Effector memory CD4-positive, alpha-beta T cell (primary cell): ENCODE data around the gene SLC35F3.
"Not testable (repeated sequence)": the region's sequence is repeated elsewhere in the genome, so short reads cannot be mapped to it uniquely, and the experiment has no call there.

Experiments
- DNase-seq, 3 donors: peaks; one replicate each; pipeline ENCODE4 v3.0.0-alpha.2; 2020
- H3K27ac ChIP-seq: 2 replicates; pipeline ENCODE4 v1.7.0; 2013; ENCODE audit warnings: mild to moderate bottlenecking, low read length, moderate library complexity; ENCODE audit not compliant: insufficient read depth, poor library complexity, severe bottlenecking
- H3K27me3 ChIP-seq: replicated peaks from 2 replicates; pipeline ENCODE4 v1.7.0; 2013; ENCODE audit warnings: mild to moderate bottlenecking, low read length; ENCODE audit not compliant: insufficient read depth, control insufficient read depth, poor library complexity, severe bottlenecking
- H3K36me3 ChIP-seq: 2 replicates; pipeline ENCODE4 v1.7.0; 2013; ENCODE audit warnings: mild to moderate bottlenecking, low read length, moderate library complexity; ENCODE audit not compliant: control insufficient read depth, insufficient read depth
- H3K4me1 ChIP-seq: 2 replicates; pipeline ENCODE4 v1.7.0; 2013; ENCODE audit warnings: low read length, mild to moderate bottlenecking; ENCODE audit not compliant: control insufficient read depth, insufficient read depth, poor library complexity, severe bottlenecking
- H3K4me3 ChIP-seq: 2 replicates; pipeline ENCODE4 v1.7.0; 2013; ENCODE audit warnings: low read length, low read depth, mild to moderate bottlenecking; ENCODE audit not compliant: insufficient read depth, poor library complexity, severe bottlenecking
- H3K9me3 ChIP-seq: 2 replicates; pipeline ENCODE4 v1.7.0; 2013; ENCODE audit warnings: mild to moderate bottlenecking, low read length, moderate library complexity; ENCODE audit not compliant: control insufficient read depth

Gene SLC35F3

DNA sequence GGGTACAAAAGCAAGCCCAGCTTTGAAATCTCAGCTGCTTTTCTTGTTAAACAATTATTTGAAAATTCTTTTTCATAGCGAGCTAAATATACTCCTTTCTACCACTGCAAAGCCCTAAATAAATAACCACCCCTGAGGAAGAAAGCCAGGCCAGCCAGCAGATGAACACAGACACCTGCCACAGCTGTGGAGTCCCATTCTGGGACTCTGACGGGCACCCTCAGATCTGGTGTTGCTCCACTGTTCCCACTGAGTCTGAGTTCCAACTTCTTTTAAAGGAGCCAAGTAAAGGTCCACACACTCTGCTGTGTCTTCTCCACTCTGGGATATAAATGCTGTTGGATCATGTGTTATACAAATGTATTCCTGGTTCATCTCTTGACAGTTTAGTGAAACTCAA lies 391.1 kb downstream of the SLC35F3 start:
- Histone ChIP-seq H3K36me3 (no peaks in the 10 kb centered on the region), H3K27ac (no peak overlapping the region), H3K9me3 (no peaks in the 10 kb centered on the region), H3K4me1 (no peaks in the 10 kb centered on the region), H3K27me3 (no peaks in the 10 kb centered on the region), H3K4me3 (no peak overlapping the region)
- DNase-seq: no peak

DNA sequence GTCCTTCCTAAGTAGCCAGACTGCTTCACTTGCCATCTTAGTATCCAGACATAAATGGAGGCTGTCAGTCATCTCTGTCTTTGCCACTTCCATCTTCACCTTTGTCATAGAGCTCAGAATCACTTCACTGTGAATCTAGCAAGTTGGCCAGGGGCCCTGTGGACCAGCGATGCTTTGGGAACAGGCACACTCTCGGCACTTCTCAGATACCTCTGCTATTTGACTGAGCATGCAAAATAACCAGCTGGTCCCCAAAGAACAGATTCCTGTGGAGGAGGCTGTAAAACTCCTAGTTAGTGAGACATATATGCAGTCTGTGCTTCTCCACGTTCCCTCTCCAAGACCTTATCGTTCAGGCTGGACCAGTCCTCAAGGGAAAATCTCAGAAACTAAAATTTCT lies 392.0 kb downstream of the SLC35F3 start:
- Histone ChIP-seq H3K36me3 (no peaks in the 10 kb centered on the region), H3K27ac (no peak overlapping the region), H3K4me3 (no peak overlapping the region), H3K4me1 (no peaks in the 10 kb centered on the region), H3K9me3 (no peaks in the 10 kb centered on the region), H3K27me3 (no peaks in the 10 kb centered on the region)
- DNase-seq: no peak

DNA sequence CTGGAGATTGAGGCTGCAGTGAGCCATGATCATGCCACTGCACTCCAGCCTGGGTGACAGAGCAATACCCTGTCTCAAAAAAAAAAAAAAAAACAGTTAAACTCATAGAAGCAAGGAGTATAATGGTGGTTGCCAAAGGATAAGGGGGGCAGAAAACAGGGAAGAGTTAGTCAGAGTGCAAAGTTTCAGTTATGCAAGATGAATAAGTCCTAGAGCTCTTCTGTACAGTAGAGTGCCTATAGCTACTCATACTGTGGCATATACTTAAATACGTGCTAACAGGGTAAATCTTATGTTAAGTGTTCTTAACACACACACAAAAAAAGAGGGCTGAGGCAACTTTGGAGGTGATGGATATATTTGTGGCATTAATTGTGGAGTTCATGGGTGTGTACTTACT lies 393.2 kb downstream of the SLC35F3 start:
- H3K36me3 ChIP-seq: no peaks in the 10 kb centered on the region

DNA sequence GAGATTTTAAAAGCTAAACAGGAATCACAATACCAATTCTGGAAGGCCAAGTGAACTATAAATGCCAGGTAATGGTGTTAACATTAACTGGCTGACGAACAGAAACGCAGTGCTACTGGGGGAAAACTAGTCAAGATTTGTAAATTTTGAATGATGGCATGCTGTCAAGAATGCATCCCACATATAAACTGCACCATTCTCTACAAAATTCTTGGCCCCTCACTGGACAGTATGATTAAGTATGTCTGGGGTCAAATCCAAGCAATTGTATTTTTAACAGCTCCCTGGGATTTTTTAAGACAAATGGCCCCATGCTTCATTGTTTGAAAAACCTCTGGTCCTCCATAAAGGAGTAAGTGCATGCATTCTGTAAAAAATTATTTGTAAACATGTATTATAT lies 395.6 kb downstream of the SLC35F3 start:
- H3K4me1 ChIP-seq: no peaks in the 10 kb centered on the region
- no peak overlapping the region for H3K27ac ChIP-seq
- H3K9me3 ChIP-seq: no peaks in the 10 kb centered on the region
- no peak for DNase-seq
- no peaks in the 10 kb centered on the region for H3K36me3 ChIP-seq
- no peak overlapping the region for H3K4me3 ChIP-seq
- no peaks in the 10 kb centered on the region for H3K27me3 ChIP-seq

More for the DNA sequence above, 393.2 kb downstream of the SLC35F3 start:
- no peaks in the 10 kb centered on the region for H3K9me3 ChIP-seq
- H3K4me1 ChIP-seq: no peaks in the 10 kb centered on the region
- H3K27ac ChIP-seq: no peak overlapping the region
- H3K27me3 ChIP-seq: no peaks in the 10 kb centered on the region
- H3K4me3 ChIP-seq: no peak overlapping the region
- no peak for DNase-seq

DNA sequence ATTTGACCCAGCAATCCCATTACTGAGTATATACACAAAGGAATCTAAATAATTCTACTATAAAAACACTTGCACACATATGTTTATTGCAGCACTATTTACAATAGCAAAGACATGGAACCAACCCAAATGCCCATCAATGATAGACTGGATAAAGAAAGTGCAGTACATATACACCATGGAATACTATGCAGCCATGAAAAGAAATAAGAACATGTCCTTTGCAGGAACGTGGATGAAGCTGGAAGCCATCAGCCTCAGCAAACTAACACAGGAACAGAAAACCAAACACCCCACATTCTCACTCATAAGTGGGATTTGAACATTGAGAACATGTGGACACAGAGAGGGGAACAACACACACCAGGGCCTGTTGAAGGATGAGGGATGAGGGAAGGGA lies 397.2 kb downstream of the SLC35F3 start:
- H3K36me3 ChIP-seq, H3K27ac ChIP-seq, H3K4me3 ChIP-seq, H3K9me3 ChIP-seq, H3K4me1 ChIP-seq, H3K27me3 ChIP-seq, DNase-seq: not testable (repeated sequence)

DNA sequence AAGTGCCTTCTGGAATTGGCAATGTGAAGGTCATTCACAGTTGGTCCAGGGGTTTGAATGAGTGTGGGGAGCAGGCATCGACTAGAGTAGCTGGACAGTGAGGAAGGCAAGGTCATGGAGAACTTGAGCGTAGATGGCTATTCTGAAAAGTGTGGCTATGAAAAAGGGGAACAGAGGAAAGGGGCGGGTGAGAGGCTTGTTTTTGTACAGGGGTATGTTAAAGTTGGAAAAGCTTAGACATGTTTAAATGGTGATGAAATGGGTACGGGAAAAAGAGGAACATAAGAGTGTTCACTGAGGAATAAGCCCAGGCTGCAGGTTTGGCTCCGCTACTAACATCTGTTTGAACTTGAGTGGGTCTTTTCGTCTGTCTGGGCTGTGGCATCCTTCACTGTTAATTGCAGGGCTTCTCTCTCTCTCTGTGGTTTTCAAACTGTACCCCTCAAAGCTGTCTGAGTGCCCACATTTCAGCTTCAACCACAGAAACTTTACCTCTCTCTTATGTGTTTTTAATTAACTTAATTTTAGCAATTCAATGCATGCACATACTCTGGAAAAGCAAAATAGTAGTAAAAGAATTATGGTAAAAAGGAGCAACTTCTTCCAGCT lies 398.0 kb downstream of the SLC35F3 start:
- Histone ChIP-seq H3K27me3 (no peaks in the 10 kb centered on the region), H3K4me1 (no peaks in the 10 kb centered on the region), H3K9me3 (no peaks in the 10 kb centered on the region), H3K27ac (no peak overlapping the region), H3K4me3 (no peak overlapping the region), H3K36me3 (no peaks in the 10 kb centered on the region)
- DNase-seq: no peak

DNA sequence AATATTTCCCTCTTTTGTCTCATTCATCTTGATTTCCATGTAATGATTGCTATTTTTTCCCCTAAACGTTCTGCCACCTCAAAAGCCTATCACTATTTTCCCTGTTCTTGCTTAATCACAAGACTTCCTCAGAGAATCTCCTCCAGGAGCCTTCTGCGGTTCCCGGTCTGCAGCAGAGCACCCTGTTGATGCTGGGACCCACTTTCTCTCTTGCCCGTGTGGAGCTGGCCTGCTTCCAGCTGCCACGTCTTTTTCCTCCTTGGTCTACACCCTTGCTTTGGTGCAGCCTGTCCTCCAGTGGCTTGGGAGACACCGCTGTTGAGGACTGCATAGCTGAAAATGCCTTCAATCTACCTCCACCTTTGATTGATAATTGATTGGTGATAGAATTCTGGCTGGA lies 398.8 kb downstream of the SLC35F3 start:
- Histone ChIP-seq H3K36me3 (no peaks in the 10 kb centered on the region), H3K4me3 (no peak overlapping the region), H3K4me1 (no peaks in the 10 kb centered on the region), H3K27ac (no peak overlapping the region), H3K27me3 (no peaks in the 10 kb centered on the region), H3K9me3 (no peaks in the 10 kb centered on the region)
- no peak for DNase-seq

DNA sequence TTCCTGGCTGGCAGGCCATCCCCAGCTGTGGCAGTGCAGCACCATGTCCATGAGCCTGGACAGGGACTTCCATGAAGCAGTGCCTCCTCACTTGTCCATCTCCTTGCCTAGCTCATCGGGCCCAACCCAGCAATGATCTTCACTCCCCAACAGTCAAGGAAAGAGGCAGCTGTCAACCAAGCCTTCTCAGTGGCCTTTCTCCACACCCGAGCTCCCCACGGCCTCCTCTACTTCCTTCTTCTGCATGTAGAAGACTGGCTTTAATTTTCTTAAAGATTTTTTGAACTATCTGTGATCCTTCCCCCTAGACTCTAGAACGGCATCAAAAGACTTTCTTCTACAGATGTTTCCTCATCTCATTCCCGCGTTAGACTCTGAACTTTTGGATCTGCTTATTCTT lies 403.2 kb downstream of the SLC35F3 start:
- no peaks in the 10 kb centered on the region for H3K36me3 ChIP-seq
- no peaks in the 10 kb centered on the region for H3K9me3 ChIP-seq
- no peaks in the 10 kb centered on the region for H3K4me1 ChIP-seq
- DNase-seq: no peak
- no peak overlapping the region for H3K27ac ChIP-seq
- H3K4me3 ChIP-seq: no peak overlapping the region
- no peaks in the 10 kb centered on the region for H3K27me3 ChIP-seq

DNA sequence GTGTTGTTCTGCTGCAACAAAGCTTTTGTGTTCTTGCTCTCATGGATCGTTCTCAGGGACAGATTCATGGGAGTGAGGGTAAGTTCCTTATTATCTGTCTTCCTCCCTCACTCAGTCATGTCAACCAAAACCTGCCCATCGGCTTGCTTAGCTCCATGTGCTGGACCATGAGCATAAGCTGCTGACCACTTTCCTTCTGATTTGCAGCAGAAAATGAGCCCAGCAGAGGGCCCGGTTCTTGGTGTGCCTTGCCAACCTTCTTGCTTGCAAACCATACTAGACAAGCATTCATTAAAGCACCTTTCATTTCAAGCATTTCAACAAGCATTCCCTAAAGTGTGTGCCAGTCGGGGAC lies 404.7 kb downstream of the SLC35F3 start:
- Histone ChIP-seq H3K4me3 (no peak overlapping the region), H3K36me3 (no peaks in the 10 kb centered on the region), H3K9me3 (no peaks in the 10 kb centered on the region), H3K27me3 (no peaks in the 10 kb centered on the region), H3K4me1 (no peaks in the 10 kb centered on the region), H3K27ac (no peak overlapping the region)
- no peak for DNase-seq

DNA sequence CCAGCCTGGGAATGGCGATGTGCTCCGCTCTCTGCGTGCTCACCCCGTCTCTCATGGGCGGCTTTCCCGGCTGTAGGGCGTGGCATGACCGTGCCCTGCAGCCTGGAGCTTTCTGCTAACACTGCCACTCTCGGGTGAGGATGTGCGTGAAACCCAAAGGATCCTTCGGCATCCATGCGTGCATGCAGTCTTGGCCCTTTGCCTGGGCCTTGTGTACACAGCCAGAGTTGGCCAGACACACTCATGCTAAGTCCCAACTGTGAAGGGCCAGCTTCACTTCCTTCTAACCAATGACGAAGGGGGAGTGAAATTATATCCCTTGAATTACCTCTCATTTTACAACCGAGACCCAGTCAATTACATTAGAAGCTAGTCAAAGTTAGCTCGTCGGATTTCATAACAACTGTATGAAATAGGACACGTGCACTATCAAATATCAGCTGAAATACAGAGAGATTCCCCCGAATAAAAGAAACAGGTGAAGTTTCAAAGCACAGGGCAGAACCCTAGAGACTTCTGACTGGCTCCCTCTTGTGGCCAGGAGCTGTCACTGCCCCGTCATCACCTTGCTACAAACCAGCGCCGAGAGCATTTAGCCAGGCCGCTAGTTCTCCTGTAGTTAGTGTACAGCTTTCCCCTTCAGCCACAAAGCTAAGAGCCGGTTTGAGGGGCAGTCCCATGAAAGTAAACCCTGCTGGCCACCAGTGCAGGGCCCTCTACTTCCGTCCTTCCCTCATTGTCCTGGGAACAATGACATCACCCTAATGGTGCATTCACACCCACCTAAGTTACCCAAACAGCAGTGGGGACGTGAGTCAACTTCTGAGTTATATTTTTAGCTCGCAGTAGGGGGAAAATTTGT lies 405.4 kb downstream of the SLC35F3 start:
- Histone ChIP-seq H3K27ac (no peak overlapping the region), H3K9me3 (no peaks in the 10 kb centered on the region), H3K27me3 (no peaks in the 10 kb centered on the region), H3K4me1 (no peaks in the 10 kb centered on the region), H3K4me3 (no peak overlapping the region), H3K36me3 (no peaks in the 10 kb centered on the region)
- DNase-seq: peak in 2 of 3 donors; percentile 30 to 55
